Activated CD8-positive, alpha-beta T cell treated with anti-CD3 and anti-CD28 coated beads for 36 hours (primary cell): ENCODE data around the gene NID2. TPM values are rescaled to one million over a fixed set of nuclear protein-coding genes. Genes with fewer than 3 reads are reported as not detected.

Experiments used
- ATAC-seq: fragments of 200-7000 bp; cut with Tn5 transposase; one replicate; pipeline ENCODE4 v1.10.0; 2021; ENCODE audit warnings: mild to moderate bottlenecking, moderate library complexity
- CTCF ChIA-PET: fragments of 350-600 bp; sonication (Branson Sonifier 250); formaldehyde crosslinking; loops from one replicate; lab custom pipeline; 2021; ENCODE audit warnings: antibody characterized with exemption; lab: Charles Lee
- POLR2A ChIA-PET: fragments of 350-600 bp; sonication (Branson Sonifier 250); formaldehyde crosslinking; loops from one replicate; lab custom pipeline; 2021; ENCODE audit warnings: antibody characterized with exemption; lab: Charles Lee
- DNase-seq: peaks from one replicate; pipeline ENCODE4 v3.0.0-alpha.2; 2020
- H3K27ac Mint-ChIP-seq: one replicate; pipeline ENCODE4 v1.8.0; 2021; ENCODE audit warnings: mild to moderate bottlenecking, mixed read lengths
- H3K27me3 Mint-ChIP-seq: one replicate; pipeline ENCODE4 v1.8.0; 2021; ENCODE audit warnings: mixed read lengths
- H3K36me3 Mint-ChIP-seq: one replicate; pipeline ENCODE4 v1.8.0; 2021; ENCODE audit warnings: low read depth, mixed read lengths
- H3K4me1 Mint-ChIP-seq: one replicate; pipeline ENCODE4 v1.8.0; 2021; ENCODE audit warnings: low read depth, mixed read lengths
- H3K4me3 Mint-ChIP-seq: one replicate; pipeline ENCODE4 v1.8.0; 2021; ENCODE audit warnings: mild to moderate bottlenecking, moderate library complexity, mixed read lengths
- H3K9me3 Mint-ChIP-seq: one replicate; pipeline ENCODE4 v1.8.0; 2021; ENCODE audit warnings: mixed read lengths
- intact Hi-C: fragments of 100-400 bp; cut with micrococcal nuclease; formaldehyde crosslinking; loops from one replicate; pipeline ENCODE4 v1.10.0; 2022
- total RNA-seq, 2 experiments: library from RNA; stranded (reverse); gene quantifications; one replicate each; pipeline ENCODE4 v1.2.3, GENCODE V29; 2021
- TF ChIP-seq, protein P1 (sequence below): fragments of 200-600 bp; IDR thresholded peaks from one replicate; pipeline ENCODE4 v1.8.0; 2022; ENCODE audit warnings: antibody characterized with exemption, mild to moderate bottlenecking

NID2 gene
- total RNA-seq, 2 experiments from 2014 or later = 0.29 TPM; not detected in 1

DNA sequence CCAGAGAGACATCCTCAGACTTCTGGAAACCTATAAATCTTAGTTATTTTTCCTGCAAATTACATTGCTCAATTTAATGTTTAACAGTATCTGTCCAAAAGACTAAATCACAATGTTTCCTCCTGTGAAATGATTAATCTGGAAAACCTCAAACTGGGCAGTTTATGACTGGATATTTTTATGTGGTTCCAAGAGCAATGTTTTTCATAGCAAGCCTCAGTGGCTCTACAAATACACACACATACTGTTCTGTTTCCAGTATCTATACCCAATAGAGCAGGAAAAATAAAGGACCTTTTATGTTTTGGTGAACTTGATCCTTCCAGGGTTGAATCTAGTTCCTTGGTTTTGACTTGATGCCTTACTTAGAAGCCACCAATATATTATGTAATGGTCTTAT, 9.2 kb downstream of the NID2 start:
- intact Hi-C loops = no loop called here

DNA sequence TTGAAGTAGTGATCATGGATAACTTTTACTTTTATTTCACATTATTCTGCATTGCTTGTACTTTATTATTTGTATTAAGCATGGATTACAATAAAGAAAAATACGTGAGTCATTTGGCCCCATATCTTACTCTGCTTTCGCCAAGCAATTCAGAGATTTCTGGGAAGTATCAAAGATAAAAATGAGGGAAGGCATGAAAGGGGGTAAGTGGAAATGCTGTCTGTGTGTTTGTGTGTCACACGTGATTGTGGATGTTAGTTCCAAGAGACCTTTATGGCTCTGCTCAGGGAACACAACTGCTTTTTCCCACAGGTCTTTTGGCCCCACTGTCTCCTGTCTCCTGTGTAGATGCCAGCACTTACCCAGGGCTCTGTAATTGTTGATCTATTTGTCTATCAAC, 10.5 kb downstream of the NID2 start:
- Mint-ChIP-seq H3K4me3 (no peak overlapping the region), H3K27ac (no peak overlapping the region), H3K9me3 (no peaks in the 10 kb centered on the region), H3K27me3 (peaks cover 9% of the 10 kb centered on the region), H3K36me3 (no peaks in the 10 kb centered on the region), H3K4me1 (no peaks in the 10 kb centered on the region)
- intact Hi-C loops = no loop called here
- TF ChIP-seq, protein P1, sequence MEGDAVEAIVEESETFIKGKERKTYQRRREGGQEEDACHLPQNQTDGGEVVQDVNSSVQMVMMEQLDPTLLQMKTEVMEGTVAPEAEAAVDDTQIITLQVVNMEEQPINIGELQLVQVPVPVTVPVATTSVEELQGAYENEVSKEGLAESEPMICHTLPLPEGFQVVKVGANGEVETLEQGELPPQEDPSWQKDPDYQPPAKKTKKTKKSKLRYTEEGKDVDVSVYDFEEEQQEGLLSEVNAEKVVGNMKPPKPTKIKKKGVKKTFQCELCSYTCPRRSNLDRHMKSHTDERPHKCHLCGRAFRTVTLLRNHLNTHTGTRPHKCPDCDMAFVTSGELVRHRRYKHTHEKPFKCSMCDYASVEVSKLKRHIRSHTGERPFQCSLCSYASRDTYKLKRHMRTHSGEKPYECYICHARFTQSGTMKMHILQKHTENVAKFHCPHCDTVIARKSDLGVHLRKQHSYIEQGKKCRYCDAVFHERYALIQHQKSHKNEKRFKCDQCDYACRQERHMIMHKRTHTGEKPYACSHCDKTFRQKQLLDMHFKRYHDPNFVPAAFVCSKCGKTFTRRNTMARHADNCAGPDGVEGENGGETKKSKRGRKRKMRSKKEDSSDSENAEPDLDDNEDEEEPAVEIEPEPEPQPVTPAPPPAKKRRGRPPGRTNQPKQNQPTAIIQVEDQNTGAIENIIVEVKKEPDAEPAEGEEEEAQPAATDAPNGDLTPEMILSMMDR = no peak
- DNase-seq (no peak), ATAC-seq (no peak)
- ChIA-PET CTCF (interaction anchor here (0.8 to 1.3 kb wide), 2 partner anchors 11 to 18 kb away, joined by 3 read pairs; no protein-coding TSS in a partner anchor), POLR2A (interaction anchor here (0.6 kb wide), 1 partner anchor 75 kb away, joined by 3 read pairs; no protein-coding TSS in a partner anchor)

More for the DNA sequence above, 9.2 kb downstream of the NID2 start:
- Mint-ChIP-seq H3K27ac (no peak overlapping the region), H3K4me1 (no peaks in the 10 kb centered on the region), H3K27me3 (peaks cover 7% of the 10 kb centered on the region), H3K4me3 (no peak overlapping the region), H3K36me3 (no peaks in the 10 kb centered on the region), H3K9me3 (no peaks in the 10 kb centered on the region)
- TF ChIP-seq, protein P1 = no peak
- CTCF ChIA-PET = interaction anchor here (1.2 kb wide), 1 partner anchor 88 kb away, joined by 3 read pairs; no protein-coding TSS in a partner anchor
- ATAC-seq = no peak
- POLR2A ChIA-PET = interaction anchor here (1.0 kb wide), 1 partner anchor 9 kb away, joined by 3 read pairs; the partner anchor contains the start of gene NID2
- no peak for DNase-seq

GRCh38 chr14:52055167-52055566, 13.7 kb downstream of the NID2 start:
- TF ChIP-seq, protein P1 = no peak
- Mint-ChIP-seq H3K9me3 (no peaks in the 10 kb centered on the region), H3K4me1 (no peaks in the 10 kb centered on the region), H3K27me3 (peaks cover 4% of the 10 kb centered on the region), H3K4me3 (no peak overlapping the region), H3K36me3 (no peaks in the 10 kb centered on the region), H3K27ac (no peak overlapping the region)
- intact Hi-C loops = no loop called here
- ChIA-PET POLR2A (no interaction called here), CTCF (interaction anchor here (1.8 kb wide), 1 partner anchor 41 kb away, joined by 3 read pairs; no protein-coding TSS in a partner anchor)
- no peak for DNase-seq
- no peak for ATAC-seq

DNA sequence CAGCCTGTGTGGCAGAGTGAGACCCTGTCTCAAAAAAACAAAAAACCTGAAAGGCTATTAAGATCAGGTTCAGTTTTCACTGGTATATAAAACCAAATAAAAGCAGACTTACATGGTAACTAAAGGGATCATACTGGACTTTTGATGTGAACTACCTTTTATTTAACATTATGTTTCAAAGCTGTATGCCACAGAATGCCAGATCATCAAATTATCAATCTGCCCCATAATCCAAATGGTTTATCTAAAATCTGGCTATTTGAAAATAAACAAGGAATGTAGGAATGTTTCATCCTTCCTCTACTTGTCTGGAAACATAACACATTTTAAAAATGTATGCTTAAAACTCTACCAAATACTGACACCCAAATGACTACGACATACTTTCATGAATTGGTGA, 14.2 kb downstream of the NID2 start:
- H3K27me3 Mint-ChIP-seq = peaks cover 4% of the 10 kb centered on the region
- intact Hi-C loops = no loop called here
- DNase-seq (no peak), ATAC-seq (no peak)
- H3K27ac Mint-ChIP-seq = no peak overlapping the region
- no peak overlapping the region for H3K4me3 Mint-ChIP-seq
- CTCF ChIA-PET = no interaction called here
- no peaks in the 10 kb centered on the region for H3K36me3 Mint-ChIP-seq
- H3K9me3 Mint-ChIP-seq = no peaks in the 10 kb centered on the region
- TF ChIP-seq, protein P1 = no peak
- H3K4me1 Mint-ChIP-seq = no peaks in the 10 kb centered on the region
- POLR2A ChIA-PET = no interaction called here

GRCh38 chr14:52053044-52053443, 15.8 kb downstream of the NID2 start:
- POLR2A ChIA-PET = no interaction called here

More at GRCh38 chr14:52053044-52053443, 15.8 kb downstream of the NID2 start:
- TF ChIP-seq, protein P1 = no peak
- Mint-ChIP-seq H3K4me1 (no peaks in the 10 kb centered on the region), H3K36me3 (no peaks in the 10 kb centered on the region), H3K27me3 (peaks cover 4% of the 10 kb centered on the region), H3K4me3 (no peak overlapping the region), H3K27ac (no peak overlapping the region), H3K9me3 (no peaks in the 10 kb centered on the region)
- CTCF ChIA-PET = interaction anchor here (0.7 kb wide), 1 partner anchor 57 kb away, joined by 3 read pairs; no protein-coding TSS in a partner anchor
- DNase-seq = no peak
- intact Hi-C loops = no loop called here
- ATAC-seq = no peak
